Adrenal gland (tissue), 12 donors: ENCODE measurements around the gene DUS1L. TPM values are rescaled to one million over a fixed set of nuclear protein-coding genes. Genes with fewer than 3 reads are reported as not detected.

Experiments used
- DNase-seq, 7 donors: peaks; one replicate each; pipeline ENCODE4 v3.0.0-alpha.2; 2019 to 2020
- H3K27ac ChIP-seq, 5 donors: fragments of 200-600 bp; sonication (generic) in 4 of 5; 1 replicate in 3 of 5; 2 replicates in 2 of 5; pipeline versions ENCODE4 v1.5.1 to v1.8.0; 2016 to 2020; ENCODE audit warnings: mild to moderate bottlenecking in 1 of 5
- H3K27me3 ChIP-seq: fragments of 200-600 bp; 2 replicates; pipeline ENCODE4 v1.8.0; 2021
- H3K36me3 ChIP-seq, 2 donors: fragments of 200-600 bp; replicated peaks in 1 of 2; 1 replicate in 1 of 2; 2 replicates in 1 of 2; pipeline versions ENCODE4 v1.5.1 to v1.8.0; 2018 to 2022
- H3K4me1 ChIP-seq, 2 donors: fragments of 200-600 bp; replicated peaks in 1 of 2; 1 replicate in 1 of 2; 2 replicates in 1 of 2; pipeline versions ENCODE4 v1.5.1 to v1.8.0; 2018 to 2021
- H3K4me3 ChIP-seq, 4 donors: fragments of 200-600 bp; sonication (generic) in 3 of 4; one replicate each; pipeline ENCODE4 v1.5.1; 2016 to 2018
- H3K9me3 ChIP-seq, 3 donors: fragments of 200-600 bp; sonication (generic) in 1 of 3; replicated peaks in 1 of 3; 1 replicate in 2 of 3; 2 replicates in 1 of 3; pipeline versions ENCODE4 v1.5.1 to v1.8.0; 2016 to 2021
- CTCF ChIP-seq, 6 experiments: fragments of 450-650 bp in 4 of 6; fragments of 200-600 bp in 2 of 6; sonication (generic) in 1 of 6; IDR thresholded peaks; 1 replicate in 5 of 6; 2 replicates in 1 of 6; pipeline versions ENCODE4 v1.5.1 to v1.8.0; 2016 to 2021; ENCODE audit warnings: antibody characterized with exemption in 6 of 6, mild to moderate bottlenecking in 2 of 6, moderate library complexity in 1 of 6
- POLR2A ChIP-seq, 2 donors: fragments of 450-650 bp; IDR thresholded peaks; one replicate each; pipeline ENCODE4 v1.6.1; 2017; ENCODE audit warnings: antibody characterized with exemption in 2 of 2, mild to moderate bottlenecking in 2 of 2, moderate library complexity in 1 of 2
- WGBS, 4 donors: extraction: QIAGEN DNeasy Blood & Tissue Kit in 2 of 4; methylation state at CpG; one replicate each; pipeline versions ENCODE4 v1.1.5 to v1.1.7; 2013 to 2017; 5-methylcytosine and 5-hydroxymethylcytosine counted together
- intact Hi-C, 2 donors: fragments of 100-400 bp; cut with DNase I; formaldehyde crosslinking; loops; one replicate each; pipeline versions ENCODE4 v1.14.1 to v1.15.0; 2022 to 2023
- polyA plus RNA-seq, 3 donors: library from polyadenylated mRNA; stranded (reverse); fragments of 200-250 nt in 2 of 3; fragments of 350-450 nt in 1 of 3; fragmentation: Illumina TruSeq in 1 of 3; extraction: RNeasy Lipid Tissue Mini Kit (QIAGEN cat#74804) in 1 of 3; gene quantifications; one replicate each; pipeline ENCODE4 v1.2.3, GENCODE V29; 2013 to 2014
- total RNA-seq, 9 donors: library from RNA; depleted of rRNA in 4 of 9; stranded (reverse); fragments of >200 nt in 4 of 9; fragments of 120-200 nt in 1 of 9; fragmentation: NEBNext Ultra II Directional in 1 of 9; extraction: Animal tissue kit (Norgen Biotek cat#: 25700) in 1 of 9; gene quantifications; one replicate each; pipeline versions ENCODE4 v1.1.0 to v1.2.4, GENCODE V29; 2013 to 2023
- donor health status: healthy with polysubstance abuse.
- donor health status: Bipolar disorder and iron deficiency.
- donor health status: DM: yes; HTN: yes; CAD: no.
- donor health status: DM: no; HTN: no; CAD: no.
- donor health status: DM: no; HTN: no; CAD: no.
- donor health status: DM: yes; HTN: yes; CAD: no.

DUS1L gene
- total and polyA plus RNA-seq, 12 donors = 38.5 to 397 (median 75.7) TPM

GRCh38 chr17:82012261-82012639 is 53.4 kb downstream of the DUS1L start:
- intact Hi-C loops = no loop called here
- TF ChIP-seq POLR2A (IDR thresholded peaks at IDR 0.05) (no peak), CTCF (IDR thresholded peaks at IDR 0.05) (no peak)
- Histone ChIP-seq H3K4me3 (no peak overlapping the region), H3K27ac (peak overlapping the region in 1 of 5 donors; percentile 59), H3K9me3 (no peaks in the 10 kb centered on the region), H3K27me3 (no peaks in the 10 kb centered on the region), H3K36me3 (no peaks in the 10 kb centered on the region), H3K4me1 (no peaks in the 10 kb centered on the region)
- 79 to 92% (median 84%) methylated on average over 6 to 20 of the region's 20 CpGs for WGBS, 4 donors
- DNase-seq = no peak

- DNase-seq = no peak
- Histone ChIP-seq H3K36me3 (no peaks in the 10 kb centered on the region), H3K4me1 (no peaks in the 10 kb centered on the region), H3K9me3 (no peaks in the 10 kb centered on the region), H3K27ac (no peak overlapping the region), H3K27me3 (no peaks in the 10 kb centered on the region), H3K4me3 (no peak overlapping the region)
- intact Hi-C loops = no loop called here
- 90 to 96% (median 94%) methylated on average over 11 to 19 of the region's 19 CpGs for WGBS, 4 donors
- TF ChIP-seq POLR2A (IDR thresholded peaks at IDR 0.05) = no peak
- no peak for TF ChIP-seq CTCF (IDR thresholded peaks at IDR 0.05)
Measured at GRCh38 chr17:82011617-82012187, 53.9 kb downstream of the DUS1L start.

DNA sequence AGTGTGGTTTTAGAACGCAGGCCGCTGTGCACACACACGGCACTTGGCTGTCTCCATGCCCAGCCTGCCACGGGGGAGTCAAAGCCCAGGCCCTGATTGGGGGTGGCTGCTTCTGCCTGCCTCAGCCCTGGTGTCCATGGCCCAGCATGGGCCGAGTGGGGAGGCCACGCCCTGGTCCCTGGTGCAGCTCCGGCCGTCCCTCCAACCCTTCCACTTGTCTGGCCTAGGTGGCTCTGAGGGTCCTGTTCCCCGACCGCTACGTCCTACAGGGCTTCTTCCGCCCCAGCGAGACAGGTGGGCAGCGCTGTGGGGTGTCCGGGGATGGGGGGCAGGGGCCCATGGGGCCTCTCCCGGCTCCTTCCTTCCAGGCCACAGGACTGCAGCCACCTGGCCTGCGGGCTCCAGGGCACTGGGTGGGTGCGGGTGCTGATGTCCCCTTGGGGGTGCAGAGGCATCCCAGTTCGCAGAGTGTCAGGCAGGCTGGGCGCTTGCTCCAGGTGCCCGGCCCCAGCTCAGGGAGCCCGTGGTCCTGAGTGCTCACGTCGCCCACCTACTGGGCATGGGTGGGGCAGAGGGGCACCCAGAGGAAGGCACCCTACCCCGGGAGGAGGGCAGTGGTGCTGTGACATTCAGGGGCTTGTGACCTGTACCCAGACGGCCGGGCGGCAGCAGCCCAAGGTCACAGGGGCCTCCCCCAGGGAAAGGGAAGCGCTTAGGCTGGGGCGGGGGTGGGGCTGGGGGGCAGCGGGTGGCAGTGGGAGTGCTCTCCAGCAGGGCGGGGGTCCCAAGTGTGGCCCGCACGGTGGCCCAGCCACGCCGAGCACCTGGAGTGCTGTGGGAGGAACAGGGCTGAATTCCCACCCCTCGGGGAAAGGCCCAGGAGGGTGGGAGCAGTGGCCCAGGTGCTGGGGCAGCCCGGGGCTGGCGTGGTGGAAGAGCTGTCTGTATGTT is 54.8 kb downstream of the DUS1L start:
- TF ChIP-seq POLR2A (IDR thresholded peaks at IDR 0.05) (no peak), CTCF (IDR thresholded peaks at IDR 0.05) (no peak)
- Histone ChIP-seq H3K4me1 (no peaks in the 10 kb centered on the region), H3K36me3 (no peaks in the 10 kb centered on the region), H3K4me3 (no peak overlapping the region), H3K27ac (no peak overlapping the region), H3K27me3 (no peaks in the 10 kb centered on the region), H3K9me3 (no peaks in the 10 kb centered on the region)
- DNase-seq = no peak
- intact Hi-C loops = no loop called here
- WGBS, 4 donors = 89 to 92% (median 92%) methylated on average over 9 to 39 of the region's 39 CpGs

DNA sequence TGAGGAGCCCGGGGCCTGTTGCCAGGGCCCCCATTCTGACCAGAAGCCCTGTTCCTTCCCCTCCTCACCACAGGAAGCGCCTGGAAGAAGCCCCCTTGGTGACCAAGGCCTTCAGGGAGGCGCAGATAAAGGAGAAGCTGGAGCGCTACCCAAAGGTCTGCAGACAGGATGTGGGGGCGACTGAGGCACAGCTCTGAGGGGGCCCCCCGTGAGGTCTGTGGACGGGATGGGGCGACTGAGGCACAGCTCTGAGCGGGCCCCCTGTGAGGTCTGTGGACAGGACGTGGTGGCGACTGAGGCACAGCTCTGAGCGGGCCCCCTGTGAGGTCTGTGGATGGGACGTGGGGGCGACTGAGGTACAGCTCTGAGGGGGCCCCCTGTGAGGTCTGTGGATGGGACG is 56.2 kb downstream of the DUS1L start:
- DNase-seq = no peak
- no peaks in the 10 kb centered on the region for H3K9me3 ChIP-seq
- no peak overlapping the region for H3K27ac ChIP-seq
- no peak overlapping the region for H3K4me3 ChIP-seq
- intact Hi-C loops = no loop called here
- WGBS, 4 donors = 81 to 87% (median 85%) methylated on average over 10 to 15 of the region's 15 CpGs
- no peaks in the 10 kb centered on the region for H3K27me3 ChIP-seq
- H3K36me3 ChIP-seq = no peaks in the 10 kb centered on the region
- TF ChIP-seq POLR2A (IDR thresholded peaks at IDR 0.05) (no peak), CTCF (IDR thresholded peaks at IDR 0.05) (no peak)
- no peaks in the 10 kb centered on the region for H3K4me1 ChIP-seq
